H9 (cell line): ENCODE measurements around the gene RBMS2. TPM values are rescaled to one million over a fixed set of nuclear protein-coding genes. Genes with fewer than 3 reads are reported as not detected.

ENCODE experiments used
- DNase-seq: peaks from one replicate; pipeline ENCODE4 v3.0.0-alpha.2; 2017
- H2AFZ ChIP-seq: one replicate; pipeline ENCODE4 v1.6.1; 2013; ENCODE audit warnings: mild to moderate bottlenecking, low read length, control low read depth, moderate library complexity
- H2AK5ac ChIP-seq: 2 replicates; pipeline ENCODE4 v1.6.1; 2013; ENCODE audit warnings: low read length, control low read depth, mixed read lengths; ENCODE audit not compliant: insufficient read length
- H2BK120ac ChIP-seq: one replicate; pipeline ENCODE4 v1.6.1; 2013; ENCODE audit warnings: low read depth, mild to moderate bottlenecking, low read length, control low read depth, inconsistent platforms; ENCODE audit not compliant: poor library complexity, severe bottlenecking
- H2BK12ac ChIP-seq: 2 replicates; pipeline ENCODE4 v1.6.1; 2013; ENCODE audit warnings: low read length, control low read depth, mixed read lengths, low read depth; ENCODE audit not compliant: insufficient read length
- H2BK15ac ChIP-seq: 2 replicates; pipeline ENCODE4 v1.6.1; 2013; ENCODE audit warnings: low read depth, low read length, control low read depth
- H2BK20ac ChIP-seq: one replicate; pipeline ENCODE4 v1.6.1; 2013; ENCODE audit warnings: low read depth, mild to moderate bottlenecking, low read length, control low read depth, inconsistent platforms; ENCODE audit not compliant: poor library complexity, severe bottlenecking
- H2BK5ac ChIP-seq: 2 replicates; pipeline ENCODE4 v1.6.1; 2013; ENCODE audit warnings: low read length, control low read depth, mixed read lengths; ENCODE audit not compliant: insufficient read length
- H3K14ac ChIP-seq: 2 replicates; pipeline ENCODE4 v1.6.1; 2013; ENCODE audit warnings: low read length, control low read depth; ENCODE audit not compliant: insufficient read depth
- H3K18ac ChIP-seq: 2 replicates; pipeline ENCODE4 v1.6.1; 2013; ENCODE audit warnings: low read depth, mild to moderate bottlenecking, mixed read lengths, low read length, control low read depth; ENCODE audit not compliant: insufficient read length
- H3K23ac ChIP-seq: 2 replicates; pipeline ENCODE4 v1.6.1; 2013; ENCODE audit warnings: low read length, control low read depth, mixed read lengths, low read depth; ENCODE audit not compliant: insufficient read length
- H3K23me2 ChIP-seq: 2 replicates; pipeline ENCODE4 v1.6.1; 2013; ENCODE audit warnings: low read depth, mild to moderate bottlenecking, mixed read lengths, low read length, control low read depth; ENCODE audit not compliant: insufficient read length, poor library complexity, severe bottlenecking
- H3K27ac ChIP-seq: 2 replicates; pipeline ENCODE4 v1.5.1; 2013; ENCODE audit warnings: low read length, control low read depth, mixed read lengths, low read depth; ENCODE audit not compliant: insufficient read length
- H3K27me3 ChIP-seq: 2 replicates; pipeline ENCODE4 v1.6.1; 2013; ENCODE audit warnings: low read length, control low read depth, inconsistent platforms; ENCODE audit not compliant: insufficient read depth
- H3K4ac ChIP-seq: 2 replicates; pipeline ENCODE4 v1.6.1; 2013; ENCODE audit warnings: low read depth, mild to moderate bottlenecking, control low read depth, inconsistent platforms, low read length, moderate library complexity
- H3K4me1 ChIP-seq: 2 replicates; pipeline ENCODE4 v1.6.1; 2013; ENCODE audit warnings: low read length, control low read depth, inconsistent platforms; ENCODE audit not compliant: insufficient read depth
- H3K4me2 ChIP-seq: 2 replicates; pipeline ENCODE4 v1.6.1; 2013; ENCODE audit warnings: low read length, control low read depth, mixed read lengths; ENCODE audit not compliant: insufficient read length, insufficient read depth
- H3K56ac ChIP-seq: 2 replicates; pipeline ENCODE4 v1.6.1; 2013; ENCODE audit warnings: low read depth, mild to moderate bottlenecking, mixed read lengths, low read length, control low read depth; ENCODE audit not compliant: insufficient read length
- H3K79me1 ChIP-seq: 2 replicates; pipeline ENCODE4 v1.6.1; 2013; ENCODE audit warnings: low read depth, mild to moderate bottlenecking, moderate library complexity, low read length, control low read depth, inconsistent platforms; ENCODE audit not compliant: insufficient read depth, poor library complexity, severe bottlenecking
- H3K79me2 ChIP-seq: 2 replicates; pipeline ENCODE4 v1.6.1; 2013; ENCODE audit warnings: low read length, control low read depth, inconsistent platforms; ENCODE audit not compliant: insufficient read depth
- H3K9ac ChIP-seq: 2 replicates; pipeline ENCODE4 v1.6.1; 2013; ENCODE audit warnings: low read length, control low read depth, mixed read lengths; ENCODE audit not compliant: insufficient read length; ENCODE audit errors: extremely low read depth
- H3K9me3 ChIP-seq: one replicate; pipeline ENCODE4 v1.6.1; 2013; ENCODE audit warnings: low read depth, low read length, inconsistent platforms; ENCODE audit not compliant: control insufficient read depth
- H3T11ph ChIP-seq: one replicate; pipeline ENCODE4 v1.6.1; 2013; ENCODE audit warnings: mild to moderate bottlenecking, low read length, control low read depth, inconsistent platforms
- H4K20me1 ChIP-seq: one replicate; pipeline ENCODE4 v1.6.1; 2013; ENCODE audit not compliant: control insufficient read depth, insufficient read length, insufficient read depth
- H4K5ac ChIP-seq: 2 replicates; pipeline ENCODE4 v1.6.1; 2013; ENCODE audit warnings: low read depth, mild to moderate bottlenecking, mixed read lengths, low read length, control low read depth; ENCODE audit not compliant: insufficient read length
- H4K8ac ChIP-seq: replicated peaks from 2 replicates; pipeline ENCODE4 v1.6.1; 2013; ENCODE audit warnings: low read length, control low read depth, mixed read lengths, low read depth; ENCODE audit not compliant: insufficient read length
- H4K91ac ChIP-seq: 2 replicates; pipeline ENCODE4 v1.6.1; 2013; ENCODE audit warnings: low read depth, mild to moderate bottlenecking, moderate library complexity, mixed read lengths, low read length, control low read depth; ENCODE audit not compliant: insufficient read length
- H3K27ac Mint-ChIP-seq, 3 experiments: 2 replicates in 2 of 3; 3 replicates in 1 of 3; pipeline ENCODE4 v1.8.0; 2020 to 2021; ENCODE audit warnings: mixed read lengths in 3 of 3, mild to moderate bottlenecking in 1 of 3, moderate library complexity in 1 of 3
- H3K27me3 Mint-ChIP-seq: 2 replicates; pipeline ENCODE4 v1.8.0; 2021; ENCODE audit warnings: low read depth, mild to moderate bottlenecking, moderate library complexity, mixed read lengths
- H3K36me3 Mint-ChIP-seq, 3 experiments: 2 replicates in 2 of 3; 3 replicates in 1 of 3; pipeline ENCODE4 v1.8.0; 2020 to 2021; ENCODE audit warnings: low read depth in 3 of 3, mixed read lengths in 3 of 3; ENCODE audit not compliant: insufficient read depth in 1 of 3
- H3K4me1 Mint-ChIP-seq, 2 experiments: 2 replicates each; pipeline ENCODE4 v1.8.0; 2020; ENCODE audit warnings: mixed read lengths in 2 of 2
- H3K4me3 Mint-ChIP-seq, 2 experiments: 2 replicates in 1 of 2; 3 replicates in 1 of 2; pipeline ENCODE4 v1.8.0; 2020 to 2021; ENCODE audit warnings: mild to moderate bottlenecking in 2 of 2, mixed read lengths in 2 of 2, moderate library complexity in 1 of 2
- H3K9me3 Mint-ChIP-seq, 2 experiments: 2 replicates in 1 of 2; 3 replicates in 1 of 2; pipeline ENCODE4 v1.8.0; 2020; ENCODE audit warnings: mild to moderate bottlenecking in 2 of 2, mixed read lengths in 2 of 2, moderate library complexity in 1 of 2
- WGBS: extraction: QIAGEN DNeasy Blood & Tissue Kit; methylation state at CpG from one replicate; pipeline ENCODE4 v1.1.7; 2013; ENCODE audit warnings: missing lambda C conversion rate, low lambda C conversion rate, mixed read lengths; ENCODE audit not compliant: insufficient read length; ENCODE audit errors: extremely low coverage; 5-methylcytosine and 5-hydroxymethylcytosine counted together
- total RNA-seq: library from RNA; stranded (reverse); gene quantifications from 2 replicates; pipeline ENCODE4 v1.2.1, GENCODE V29; 2021
- TF ChIP-seq, protein P1 (sequence below): fragments of 200-600 bp; sonication (generic); conservative IDR thresholded peaks from 3 replicates; pipeline ENCODE4 v1.8.0; 2021; ENCODE audit warnings: antibody characterized with exemption, mild to moderate bottlenecking

RBMS2 gene
- total RNA-seq, 1 experiment from 2014 or later = 9.5 TPM

DNA sequence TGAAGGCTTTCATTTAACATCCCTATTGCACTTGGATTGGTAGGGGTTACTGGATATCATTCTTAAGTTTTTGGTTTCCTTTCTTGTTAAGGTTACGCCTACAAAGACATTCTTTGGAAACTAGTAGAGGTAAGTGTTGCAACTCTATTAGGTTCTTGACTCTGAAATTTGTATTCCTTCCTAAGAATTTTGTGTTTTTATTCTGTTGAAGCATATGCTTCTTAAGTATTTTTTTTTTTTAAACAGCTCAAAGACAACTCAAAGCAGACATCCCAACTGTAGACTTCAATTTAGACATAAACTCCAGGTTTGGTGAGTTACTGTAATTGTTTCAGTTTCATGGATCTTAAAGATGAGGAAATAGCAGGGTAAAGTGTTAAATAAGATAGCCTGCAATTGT lies 1.1 kb upstream of the RBMS2 start:
- no peaks in the 10 kb centered on the region for H3K9me3 ChIP-seq

More for the DNA sequence above, 1.1 kb upstream of the RBMS2 start:
- Histone ChIP-seq H2AFZ (no peak overlapping the region), H3K79me1 (peaks cover 3% of the 10 kb centered on the region), H4K20me1 (no peaks in the 10 kb centered on the region), H2BK15ac (no peak overlapping the region), H3K14ac (no peak overlapping the region), H3K27me3 (no peaks in the 10 kb centered on the region), H2BK20ac (no peak overlapping the region), H2BK12ac (no peak overlapping the region), H3K4me1 (no peaks in the 10 kb centered on the region), H4K5ac (no peak overlapping the region), H3T11ph (no peak overlapping the region), H3K27ac (no peak overlapping the region), H4K8ac (no peak overlapping the region), H3K23ac (no peak overlapping the region), H2BK120ac (no peak overlapping the region), H3K23me2 (peaks cover 5% of the 10 kb centered on the region), H2AK5ac (no peak overlapping the region), H3K56ac (no peak overlapping the region), H3K4me2 (no peak overlapping the region), H4K91ac (no peak overlapping the region), H3K79me2 (no peaks in the 10 kb centered on the region; the same call in 1 of the 2 replicates), H3K18ac (no peak overlapping the region), H3K4ac (no peak overlapping the region), H2BK5ac (no peak overlapping the region), H3K9ac (no peak overlapping the region)
- Mint-ChIP-seq H3K27me3 (no peaks in the 10 kb centered on the region), H3K36me3 (no peaks in the 10 kb centered on the region), H3K9me3 (no peaks in the 10 kb centered on the region), H3K4me3 (no peak overlapping the region), H3K4me1 (peaks cover 18 to 27% of the 10 kb centered on the region in 2 experiments), H3K27ac (no peak overlapping the region)
- WGBS = no CpG with 5 or more reads among the region's 1 CpG
- DNase-seq = no peak
- TF ChIP-seq, protein P1, sequence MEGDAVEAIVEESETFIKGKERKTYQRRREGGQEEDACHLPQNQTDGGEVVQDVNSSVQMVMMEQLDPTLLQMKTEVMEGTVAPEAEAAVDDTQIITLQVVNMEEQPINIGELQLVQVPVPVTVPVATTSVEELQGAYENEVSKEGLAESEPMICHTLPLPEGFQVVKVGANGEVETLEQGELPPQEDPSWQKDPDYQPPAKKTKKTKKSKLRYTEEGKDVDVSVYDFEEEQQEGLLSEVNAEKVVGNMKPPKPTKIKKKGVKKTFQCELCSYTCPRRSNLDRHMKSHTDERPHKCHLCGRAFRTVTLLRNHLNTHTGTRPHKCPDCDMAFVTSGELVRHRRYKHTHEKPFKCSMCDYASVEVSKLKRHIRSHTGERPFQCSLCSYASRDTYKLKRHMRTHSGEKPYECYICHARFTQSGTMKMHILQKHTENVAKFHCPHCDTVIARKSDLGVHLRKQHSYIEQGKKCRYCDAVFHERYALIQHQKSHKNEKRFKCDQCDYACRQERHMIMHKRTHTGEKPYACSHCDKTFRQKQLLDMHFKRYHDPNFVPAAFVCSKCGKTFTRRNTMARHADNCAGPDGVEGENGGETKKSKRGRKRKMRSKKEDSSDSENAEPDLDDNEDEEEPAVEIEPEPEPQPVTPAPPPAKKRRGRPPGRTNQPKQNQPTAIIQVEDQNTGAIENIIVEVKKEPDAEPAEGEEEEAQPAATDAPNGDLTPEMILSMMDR = no peak
